HG03558 (cell line): ENCODE measurements around the gene BHLHE23.
"Not testable (repeated sequence)": the region's sequence is repeated elsewhere in the genome, so short reads cannot be mapped to it uniquely, and the experiment has no call there.

Experiments used
- ATAC-seq: cut with Tn5 transposase; IDR thresholded peaks from one replicate; pipeline ENCODE4 v1.9.1; 2021; ENCODE audit warnings: moderate number of reproducible peaks; ENCODE audit not compliant: unreplicated experiment; ENCODE audit errors: extremely low read depth

The BHLHE23 gene

GRCh38 chr20:62964700-62965099 lies 42.1 kb downstream of the BHLHE23 start:
- ATAC-seq: no peak

DNA sequence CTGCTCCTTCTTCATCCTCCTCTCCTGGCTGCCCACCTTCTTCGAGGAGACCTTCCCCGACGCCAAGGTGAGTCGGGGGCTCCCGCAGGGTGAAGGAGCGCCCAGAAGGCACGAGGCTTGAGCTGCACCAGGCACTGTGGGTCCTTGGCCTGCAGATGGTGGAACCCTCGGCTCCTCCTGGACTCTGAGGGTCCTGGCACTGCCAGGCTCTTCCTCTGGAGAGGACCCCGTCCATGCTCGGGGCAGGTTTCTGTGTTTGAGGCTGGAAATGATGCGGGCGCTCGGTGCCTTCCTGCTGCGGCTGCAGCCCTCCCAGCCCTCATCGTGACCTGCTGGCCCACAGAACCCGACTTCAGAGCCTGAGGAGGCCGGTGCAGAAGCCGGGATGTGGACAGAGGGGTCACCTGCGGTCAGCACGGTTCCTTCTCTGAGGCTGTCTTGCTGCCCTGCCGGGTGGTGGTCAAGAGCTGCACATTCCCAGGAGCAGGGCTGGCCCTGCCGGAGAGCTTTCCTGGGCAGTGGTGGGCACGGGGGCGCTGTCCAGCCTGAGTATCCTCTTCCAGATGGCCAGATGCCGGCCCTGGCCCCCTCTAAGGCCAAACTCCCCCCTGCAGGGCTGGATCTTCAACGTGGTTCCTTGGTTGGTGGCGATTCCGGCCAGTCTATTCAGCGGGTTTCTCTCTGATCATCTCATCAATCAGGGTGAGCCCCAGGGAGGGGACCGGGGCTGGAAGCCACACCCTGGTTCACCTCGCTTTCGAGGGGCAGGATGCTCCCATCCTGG lies 43.0 kb downstream of the BHLHE23 start:
- no peak for ATAC-seq

GRCh38 chr20:62962891-62963613 lies 43.7 kb downstream of the BHLHE23 start:
- ATAC-seq: no peak

DNA sequence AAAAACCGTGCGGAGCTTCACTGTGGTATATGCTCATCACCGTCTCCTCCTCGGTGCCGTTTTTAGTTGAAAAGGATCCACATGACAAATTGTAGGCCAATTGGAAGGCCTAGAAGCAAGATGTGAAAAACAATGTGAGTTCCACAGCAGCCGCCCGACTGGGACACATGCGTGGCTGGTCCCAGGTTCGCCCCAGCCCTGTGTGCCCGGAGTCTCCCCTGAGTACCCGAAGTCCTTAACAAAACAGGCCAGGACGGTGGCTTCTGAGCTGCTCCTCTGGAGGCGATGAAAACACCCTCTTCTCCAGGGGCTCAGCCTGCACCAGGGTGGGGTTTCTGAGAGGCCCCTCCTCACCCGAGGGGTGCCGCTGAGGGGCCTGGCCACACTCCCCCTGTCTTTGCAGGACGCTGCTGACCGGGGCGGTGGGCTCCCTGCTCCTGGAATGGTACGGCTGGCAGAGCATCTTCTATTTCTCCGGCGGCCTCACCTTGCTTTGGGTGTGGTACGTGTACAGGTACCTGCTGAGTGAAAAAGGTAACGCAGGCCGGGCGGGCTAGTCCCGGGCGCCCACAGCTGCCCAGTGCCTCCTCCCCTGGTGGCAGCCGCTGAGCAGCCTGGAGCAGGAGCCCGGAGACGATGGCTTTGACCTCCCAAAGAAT lies 44.4 kb downstream of the BHLHE23 start:
- ATAC-seq: no peak

DNA sequence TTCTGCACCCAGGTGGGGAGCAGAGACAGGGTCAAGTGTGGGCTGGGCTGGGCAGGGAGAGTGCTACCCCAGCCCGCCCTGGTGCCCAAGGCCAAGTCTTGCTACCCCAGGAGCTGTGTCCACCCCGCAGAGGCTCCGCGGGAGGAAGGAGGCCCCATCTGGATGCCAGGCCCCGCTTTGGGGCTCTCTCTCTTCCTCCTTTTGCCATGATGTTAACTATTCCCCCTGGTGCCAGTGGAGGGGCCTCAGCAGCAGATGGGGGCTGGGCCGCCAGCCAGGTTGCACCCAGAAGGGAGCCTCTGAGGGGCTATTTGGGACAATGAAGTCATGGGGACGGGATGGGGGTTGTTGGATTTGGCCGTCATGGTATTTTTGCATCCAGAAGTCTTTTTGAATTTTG lies 45.0 kb downstream of the BHLHE23 start:
- ATAC-seq: no peak

DNA sequence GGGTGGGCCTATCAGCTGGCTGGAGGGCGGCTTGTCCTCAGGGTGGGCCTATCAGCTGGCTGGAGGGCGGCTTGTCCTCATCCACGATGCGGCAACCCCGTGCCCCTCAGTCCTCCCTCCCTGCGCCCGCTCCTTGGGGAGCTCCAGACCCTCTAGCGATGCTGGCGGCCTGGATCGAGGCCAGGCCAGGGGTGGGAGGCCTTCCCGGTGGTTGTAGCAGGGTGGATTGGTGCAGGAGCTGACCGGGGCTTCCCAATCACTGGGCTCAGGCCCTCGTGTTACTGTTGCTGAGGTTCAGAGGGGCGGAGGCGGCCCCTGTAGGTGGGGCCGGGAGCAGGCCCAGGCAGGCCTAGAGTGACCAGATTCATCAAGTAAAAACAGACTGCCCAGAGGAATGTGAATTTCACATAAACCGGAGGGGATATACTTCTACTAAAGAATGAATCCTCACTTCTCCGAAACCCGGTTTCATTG lies 45.4 kb downstream of the BHLHE23 start:
- no peak for ATAC-seq

DNA sequence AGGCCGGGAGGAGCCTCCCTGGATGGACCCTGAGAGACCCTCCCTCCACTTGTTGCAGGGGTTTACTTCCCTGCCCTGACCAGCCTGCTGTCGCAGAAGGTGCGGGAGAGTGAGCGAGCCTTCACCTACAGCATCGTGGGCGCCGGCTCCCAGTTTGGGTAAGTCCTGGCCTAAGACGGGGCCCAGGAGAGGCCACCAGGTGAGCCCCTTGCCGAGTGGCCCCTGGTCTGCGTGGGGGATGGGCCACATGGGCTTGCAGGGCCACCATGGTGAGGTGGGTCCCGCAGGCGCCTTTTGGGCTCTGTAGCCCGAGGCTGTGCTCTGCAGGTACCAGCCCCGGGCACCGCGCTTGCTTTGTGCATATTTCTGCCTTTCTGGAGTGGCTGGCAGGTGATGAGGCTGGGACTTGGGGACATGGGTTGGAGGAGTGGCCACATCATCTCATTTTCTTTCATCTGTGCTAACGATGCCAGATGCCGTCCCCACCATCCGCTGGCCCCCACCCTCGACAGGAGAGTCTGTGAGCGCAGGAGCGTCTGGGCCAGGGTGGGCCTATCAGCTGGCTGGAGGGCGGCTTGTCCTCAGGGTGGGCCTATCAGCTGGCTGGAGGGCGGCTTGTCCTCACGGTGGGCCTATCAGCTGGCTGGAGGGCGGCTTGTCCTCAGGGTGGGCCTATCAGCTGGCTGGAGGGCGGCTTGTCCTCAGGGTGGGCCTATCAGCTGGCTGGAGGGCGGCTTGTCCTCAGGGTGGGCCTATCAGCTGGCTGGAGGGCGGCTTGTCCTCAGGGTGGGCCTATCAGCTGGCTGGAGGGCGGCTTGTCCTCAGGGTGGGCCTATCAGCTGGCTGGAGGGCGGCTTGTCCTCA lies 46.1 kb downstream of the BHLHE23 start:
- not testable (repeated sequence) for ATAC-seq

DNA sequence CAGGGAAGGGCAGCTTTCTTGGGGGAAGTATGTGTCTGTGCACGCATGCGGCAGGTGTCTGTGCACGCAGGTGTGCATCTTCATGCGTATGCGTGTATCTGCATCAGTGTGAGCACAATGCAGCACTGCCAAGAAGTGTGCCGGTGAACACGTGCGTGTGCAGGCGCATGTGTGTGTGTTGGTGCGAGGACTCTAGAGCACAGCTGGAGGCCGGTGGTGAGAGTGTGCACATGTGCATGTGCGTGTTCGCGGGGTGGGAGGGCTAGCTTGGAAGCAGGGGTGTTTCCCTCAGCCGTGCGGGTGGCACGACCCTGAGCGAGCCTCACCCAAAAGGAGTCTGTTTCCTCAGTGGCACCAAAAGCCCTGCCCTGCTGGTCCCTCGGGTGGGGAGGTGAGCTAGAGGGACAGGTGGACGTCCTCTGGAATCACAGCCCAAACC lies 46.7 kb downstream of the BHLHE23 start:
- ATAC-seq: no peak

DNA sequence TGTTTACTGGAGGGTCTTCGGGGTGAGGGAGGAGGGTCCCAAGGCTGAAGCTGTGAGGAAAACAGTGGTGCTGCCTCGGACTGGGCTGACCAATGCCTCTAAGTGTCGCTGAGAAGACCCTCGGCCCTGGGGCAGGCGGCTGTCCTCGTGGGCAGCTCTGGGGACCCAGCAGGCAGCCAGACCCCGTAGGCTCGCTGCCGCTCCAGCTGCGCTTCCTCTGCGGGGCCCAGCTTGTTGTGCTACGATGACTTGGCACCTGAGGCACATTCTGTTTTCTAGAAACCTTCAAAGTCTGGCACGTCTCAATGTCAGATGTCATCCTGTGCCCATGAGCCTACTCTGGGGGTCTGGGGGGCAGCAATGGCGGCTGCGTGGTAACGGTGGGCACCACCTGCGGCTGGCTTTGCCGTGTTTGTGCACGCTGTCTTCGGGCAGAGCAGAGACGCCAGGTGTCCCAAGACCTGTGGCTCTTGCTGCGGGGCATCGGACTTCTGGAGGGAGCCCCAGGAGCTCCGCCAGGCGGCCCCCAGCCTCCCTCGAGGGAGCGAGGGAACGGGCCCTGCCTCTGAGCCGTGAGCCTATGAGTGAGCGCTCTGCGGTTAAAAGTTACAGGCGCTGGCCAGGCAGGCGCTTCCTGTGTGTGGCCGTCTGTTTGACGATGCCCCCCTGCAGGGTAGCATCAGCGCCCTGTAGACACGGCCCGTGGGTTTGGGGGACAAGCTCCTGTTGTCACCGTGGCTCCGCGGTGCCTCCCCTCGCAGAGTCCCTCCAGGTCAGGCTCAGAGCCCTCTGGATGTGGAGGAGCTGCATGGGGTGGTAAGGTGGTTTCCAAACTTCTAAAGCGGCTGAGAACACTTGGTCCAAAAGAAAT lies 47.4 kb downstream of the BHLHE23 start:
- ATAC-seq: no peak

DNA sequence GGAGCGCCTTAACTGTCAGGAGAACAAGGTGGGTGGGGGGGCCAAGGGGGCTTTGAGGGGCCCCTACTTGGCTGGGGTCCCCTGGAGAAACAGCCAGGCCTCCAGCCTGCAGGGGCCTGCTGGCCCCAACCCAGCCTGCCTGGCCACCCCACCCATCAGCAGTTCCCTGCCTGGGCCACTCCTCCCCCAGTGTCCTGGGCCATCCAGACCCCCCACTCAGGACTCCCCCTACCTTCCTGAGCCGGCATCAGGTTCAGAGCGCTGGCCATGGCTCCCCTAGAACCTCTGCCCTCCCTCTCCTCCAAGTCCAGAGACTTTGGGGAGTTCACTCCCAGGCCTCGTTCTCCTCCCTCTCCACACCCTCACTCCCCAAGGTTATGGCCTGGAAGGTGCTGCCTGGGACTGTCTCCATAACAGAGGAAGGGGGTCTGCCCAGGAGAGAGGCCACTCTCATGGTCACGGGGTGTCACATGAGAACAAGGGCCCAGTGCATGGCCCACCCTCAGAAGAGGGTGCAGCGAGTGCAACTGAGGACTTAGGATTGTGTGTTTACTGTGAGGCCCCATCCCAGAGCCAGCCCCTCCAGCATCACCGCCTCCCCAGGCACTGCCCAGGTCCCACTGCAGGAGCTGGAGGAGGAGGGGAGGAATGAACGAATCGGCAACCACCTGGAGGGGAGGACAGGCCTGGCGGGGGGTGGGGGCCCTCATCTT lies 48.2 kb downstream of the BHLHE23 start:
- ATAC-seq: no peak

- no peak for ATAC-seq
Observed at GRCh38 chr20:62957136-62958117, 49.3 kb downstream of the BHLHE23 start.

- no peak for ATAC-seq
Observed at GRCh38 chr20:62956387-62957135, 50.2 kb downstream of the BHLHE23 start.
